ENCODE measurements around the gene CLIP4.

DNA sequence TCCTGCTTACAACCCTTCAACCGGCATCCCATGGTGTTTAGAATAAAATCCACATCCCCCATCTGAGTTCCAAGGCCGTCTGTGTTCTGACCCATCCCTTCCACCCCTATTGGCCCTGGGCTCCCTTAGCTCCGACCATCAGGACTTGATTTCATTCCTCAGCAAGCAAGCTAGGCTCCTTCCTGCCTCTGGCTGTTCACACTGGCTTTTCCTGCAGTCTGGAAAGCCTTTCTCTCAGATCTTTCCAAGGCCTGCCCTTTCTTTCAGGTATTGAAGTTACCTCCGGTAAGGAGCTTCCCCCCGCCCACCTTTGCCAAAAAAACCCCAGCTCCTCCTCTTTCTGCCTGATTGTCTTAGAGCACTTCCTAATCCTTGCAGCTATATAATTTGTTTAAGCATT, 86.8 kb downstream of the CLIP4 start:
- TF ChIP-seq, protein P1, sequence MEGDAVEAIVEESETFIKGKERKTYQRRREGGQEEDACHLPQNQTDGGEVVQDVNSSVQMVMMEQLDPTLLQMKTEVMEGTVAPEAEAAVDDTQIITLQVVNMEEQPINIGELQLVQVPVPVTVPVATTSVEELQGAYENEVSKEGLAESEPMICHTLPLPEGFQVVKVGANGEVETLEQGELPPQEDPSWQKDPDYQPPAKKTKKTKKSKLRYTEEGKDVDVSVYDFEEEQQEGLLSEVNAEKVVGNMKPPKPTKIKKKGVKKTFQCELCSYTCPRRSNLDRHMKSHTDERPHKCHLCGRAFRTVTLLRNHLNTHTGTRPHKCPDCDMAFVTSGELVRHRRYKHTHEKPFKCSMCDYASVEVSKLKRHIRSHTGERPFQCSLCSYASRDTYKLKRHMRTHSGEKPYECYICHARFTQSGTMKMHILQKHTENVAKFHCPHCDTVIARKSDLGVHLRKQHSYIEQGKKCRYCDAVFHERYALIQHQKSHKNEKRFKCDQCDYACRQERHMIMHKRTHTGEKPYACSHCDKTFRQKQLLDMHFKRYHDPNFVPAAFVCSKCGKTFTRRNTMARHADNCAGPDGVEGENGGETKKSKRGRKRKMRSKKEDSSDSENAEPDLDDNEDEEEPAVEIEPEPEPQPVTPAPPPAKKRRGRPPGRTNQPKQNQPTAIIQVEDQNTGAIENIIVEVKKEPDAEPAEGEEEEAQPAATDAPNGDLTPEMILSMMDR (IDR thresholded peaks at IDR 0.05) = no peak
- no peak for TF ChIP-seq POLR2A (IDR thresholded peaks at IDR 0.05)

Data from heart left ventricle (tissue), 13 donors.